Loucy (cell line): ENCODE results near the gene ZNF236.

Experiments used
- EZH2phosphoT487 ChIP-seq: fragments of 200-600 bp; IDR thresholded peaks from 2 replicates; pipeline ENCODE4 v1.6.1; 2018; ENCODE audit warnings: antibody characterized with exemption, mild to moderate bottlenecking, moderate library complexity, borderline replicate concordance
- TF ChIP-seq, protein P1 (sequence below): fragments of 200-600 bp; sonication (generic); conservative IDR thresholded peaks from 2 replicates; pipeline ENCODE4 v1.5.1; 2014; ENCODE audit warnings: mild to moderate bottlenecking, antibody characterized with exemption, low read length

GRCh38 chr18:76914796-76915195, 92.4 kb downstream of the ZNF236 start:
- TF ChIP-seq, protein P1, sequence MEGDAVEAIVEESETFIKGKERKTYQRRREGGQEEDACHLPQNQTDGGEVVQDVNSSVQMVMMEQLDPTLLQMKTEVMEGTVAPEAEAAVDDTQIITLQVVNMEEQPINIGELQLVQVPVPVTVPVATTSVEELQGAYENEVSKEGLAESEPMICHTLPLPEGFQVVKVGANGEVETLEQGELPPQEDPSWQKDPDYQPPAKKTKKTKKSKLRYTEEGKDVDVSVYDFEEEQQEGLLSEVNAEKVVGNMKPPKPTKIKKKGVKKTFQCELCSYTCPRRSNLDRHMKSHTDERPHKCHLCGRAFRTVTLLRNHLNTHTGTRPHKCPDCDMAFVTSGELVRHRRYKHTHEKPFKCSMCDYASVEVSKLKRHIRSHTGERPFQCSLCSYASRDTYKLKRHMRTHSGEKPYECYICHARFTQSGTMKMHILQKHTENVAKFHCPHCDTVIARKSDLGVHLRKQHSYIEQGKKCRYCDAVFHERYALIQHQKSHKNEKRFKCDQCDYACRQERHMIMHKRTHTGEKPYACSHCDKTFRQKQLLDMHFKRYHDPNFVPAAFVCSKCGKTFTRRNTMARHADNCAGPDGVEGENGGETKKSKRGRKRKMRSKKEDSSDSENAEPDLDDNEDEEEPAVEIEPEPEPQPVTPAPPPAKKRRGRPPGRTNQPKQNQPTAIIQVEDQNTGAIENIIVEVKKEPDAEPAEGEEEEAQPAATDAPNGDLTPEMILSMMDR: no peak
- TF ChIP-seq EZH2phosphoT487: no peak
